K562 (cell line): ENCODE results near the gene ZMYM1. TPM values are rescaled to one million over a fixed set of nuclear protein-coding genes. Genes with fewer than 3 reads are reported as not detected.

ENCODE experiments used
- ATAC-seq: fragments of 200-7000 bp; cut with Tn5 transposase; 3 replicates; pipeline ENCODE4 v1.9.1; 2020; ENCODE audit warnings: moderate library complexity
- BruUV-seq: library from RNA; stranded (reverse); fragments of 400-500 nt; replicated peaks from 2 replicates; lab custom pipeline; 2021; lab: Mats Ljungman, UMichigan
- CTCF ChIA-PET: fragments of 300-600 bp; formaldehyde crosslinking; extraction: SDS; loops from one replicate; lab custom pipeline; 2021; ENCODE audit warnings: low intra/inter-chr PET ratio; lab: Yijun Ruan, JAX
- POLR2A ChIA-PET: fragments of 300-600, 350-650 bp; sonication (Branson Sonifier 250); formaldehyde crosslinking; extraction: SDS; loops from one replicate; lab custom pipeline; 2021; ENCODE audit warnings: antibody characterized with exemption, inconsistent platforms; lab: Yijun Ruan, JAX
- DNase-seq, 4 experiments: peaks; one replicate each; pipeline versions ENCODE4 v3.0.0 to v3.0.0-alpha.2; 2011 to 2018; ENCODE audit warnings: low spot score in 3 of 4, mixed read lengths in 3 of 4; ENCODE audit errors: extremely low read depth in 1 of 4
- FAIRE-seq: peaks from 2 replicates; lab custom pipeline; 2011; peaks lifted over from hg19 to GRCh38; lab: Jason Lieb, UNC
- H2AFZ ChIP-seq: 2 replicates; pipeline ENCODE4 v1.6.0; 2011; ENCODE audit warnings: low read depth, low read length, control low read depth, inconsistent platforms
- H3K27ac ChIP-seq: fragments of 200-600 bp; 3 replicates; pipeline ENCODE4 v1.8.0; 2011; ENCODE audit warnings: low read depth, mild to moderate bottlenecking, control low read depth, inconsistent platforms, low read length, moderate library complexity, mixed read lengths; ENCODE audit errors: extremely low read depth
- H3K27me3 ChIP-seq, 2 experiments: fragments of 300-600 bp in 1 of 2; 2 replicates in 1 of 2; 3 replicates in 1 of 2; pipeline versions ENCODE4 v1.6.0 to v1.8.0; 2011; ENCODE audit warnings: inconsistent platforms in 2 of 2, low read length in 2 of 2, mild to moderate bottlenecking in 1 of 2, mixed read lengths in 1 of 2, moderate library complexity in 1 of 2; ENCODE audit not compliant: control insufficient read depth in 2 of 2, insufficient read depth in 2 of 2
- H3K36me3 ChIP-seq: fragments of 300-600 bp; 3 replicates; pipeline ENCODE4 v1.8.0; 2011; ENCODE audit warnings: mild to moderate bottlenecking, low read length, inconsistent platforms; ENCODE audit not compliant: control insufficient read depth, insufficient read depth
- H3K4me1 ChIP-seq, 2 experiments: fragments of 200-600 bp in 1 of 2; replicated peaks in 1 of 2; 2 replicates in 1 of 2; 3 replicates in 1 of 2; pipeline versions ENCODE4 v1.5.1 to v1.8.0; 2011; ENCODE audit warnings: inconsistent platforms in 2 of 2, low read length in 2 of 2, mild to moderate bottlenecking in 1 of 2, mixed read lengths in 1 of 2, moderate library complexity in 1 of 2; ENCODE audit not compliant: control insufficient read depth in 2 of 2, insufficient read depth in 2 of 2
- H3K4me2 ChIP-seq: 2 replicates; pipeline ENCODE4 v1.6.1; 2011; ENCODE audit warnings: low read length, control low read depth, inconsistent platforms, mixed read lengths; ENCODE audit not compliant: insufficient read depth
- H3K4me3 ChIP-seq: fragments of 200-600 bp; sonication (generic), shearing (Covaris generic); 2 replicates; pipeline ENCODE4 v1.5.1; 2016; ENCODE audit warnings: control low read depth, inconsistent platforms
- H3K79me2 ChIP-seq: fragments of 200-600 bp; 3 replicates; pipeline ENCODE4 v1.8.0; 2011; ENCODE audit warnings: low read length, inconsistent platforms; ENCODE audit not compliant: control insufficient read depth, insufficient read depth
- H3K9ac ChIP-seq, 2 experiments: 2 replicates each; pipeline versions ENCODE4 v1.6.0 to v1.6.1; 2011; ENCODE audit warnings: low read depth in 2 of 2, low read length in 2 of 2, control low read depth in 1 of 2, inconsistent platforms in 1 of 2, mild to moderate bottlenecking in 1 of 2, mixed read lengths in 1 of 2; ENCODE audit not compliant: insufficient read depth in 1 of 2
- H3K9me1 ChIP-seq: one replicate; pipeline ENCODE4 v1.6.0; 2011; ENCODE audit warnings: inconsistent platforms, mild to moderate bottlenecking, low read length, moderate library complexity; ENCODE audit not compliant: control insufficient read depth, insufficient read depth
- H3K9me3 ChIP-seq: replicated peaks from 2 replicates; pipeline ENCODE4 v1.5.1; 2011; ENCODE audit warnings: low read depth, low read length, inconsistent platforms; ENCODE audit not compliant: control insufficient read depth, insufficient read depth
- H4K20me1 ChIP-seq: replicated peaks from 2 replicates; pipeline ENCODE4 v1.6.1; 2011; ENCODE audit warnings: low read length, inconsistent platforms, mixed read lengths; ENCODE audit not compliant: control insufficient read depth, insufficient read depth
- NFE2 ChIP-seq: IDR thresholded peaks from 2 replicates; pipeline ENCODE4 v1.6.1; 2014; ENCODE audit warnings: antibody characterized with exemption, low read depth
- NFIC ChIP-seq: fragments of 450-650 bp; IDR thresholded peaks from 2 replicates; pipeline ENCODE4 v1.6.1; 2017; ENCODE audit warnings: mild to moderate bottlenecking, inconsistent platforms
- ZNF384 ChIP-seq: IDR thresholded peaks from 2 replicates; pipeline ENCODE4 v1.6.1; 2012; ENCODE audit warnings: low read depth, low read length, improper control_type of control experiment
- WGBS: fragments of 100-300 bp; shearing (Covaris generic); methylation state at CpG from one replicate; pipeline ENCODE4 v1.1.6; 2016; ENCODE audit warnings: low coverage, mixed read lengths; ENCODE audit not compliant: insufficient coverage; ENCODE audit errors: missing lambda C conversion rate; 5-methylcytosine and 5-hydroxymethylcytosine counted together
- in situ Hi-C: fragments of 300-500 bp; cut with MboI; formaldehyde crosslinking; loops from 4 replicates; pipeline ENCODE4 v1.15.0; 2018; ENCODE audit warnings: inconsistent platforms, mixed read lengths
- intact Hi-C: fragments of 100-400 bp; cut with micrococcal nuclease; formaldehyde crosslinking; loops from 2 replicates; pipeline ENCODE4 v1.14.2; 2022
- polyA plus RNA-seq, 8 experiments: library from polyadenylated mRNA; depleted of rRNA in 4 of 8; stranded (reverse) in 5 of 8; unstranded in 3 of 8; fragments of >200 nt; fragmentation: Nextera tagmentation in 2 of 8; fragmentation: Illumina TruSeq in 1 of 8; extraction: Ambion mirVana in 2 of 8; extraction: Trizol in 1 of 8; gene quantifications; 2 replicates each; pipeline versions ENCODE4 v1.2.1 to v1.2.3, GENCODE V29; 2011 to 2014; ENCODE audit warnings: inconsistent platforms in 1 of 8, missing spikeins in 1 of 8
- total RNA-seq, 7 experiments: library from RNA; depleted of rRNA in 6 of 7; stranded (reverse); fragments of >200 nt in 6 of 7; fragmentation: Illumina TruSeq in 2 of 7; extraction: Trizol in 2 of 7; gene quantifications; 2 replicates each; pipeline versions ENCODE4 v1.2.1 to v1.2.3, GENCODE V29; 2011 to 2021; ENCODE audit warnings: low replicate concordance in 1 of 7
- TF ChIP-seq, protein P1 (sequence below): fragments of 450-650 bp; IDR thresholded peaks from 2 replicates; pipeline ENCODE4 v1.6.1; 2018; ENCODE audit not compliant: partially characterized antibody
- TF ChIP-seq, protein P2 (sequence below): sonication (generic); IDR thresholded peaks from 2 replicates; pipeline ENCODE4 v1.6.1; 2016

Gene ZMYM1
- total and polyA plus RNA-seq, 9 of the 15 experiments (the other 6 are each of a cell fraction or from before 2014, with no cell fraction given), result 7.5 to 25.4 (median 15.8) TPM

DNA sequence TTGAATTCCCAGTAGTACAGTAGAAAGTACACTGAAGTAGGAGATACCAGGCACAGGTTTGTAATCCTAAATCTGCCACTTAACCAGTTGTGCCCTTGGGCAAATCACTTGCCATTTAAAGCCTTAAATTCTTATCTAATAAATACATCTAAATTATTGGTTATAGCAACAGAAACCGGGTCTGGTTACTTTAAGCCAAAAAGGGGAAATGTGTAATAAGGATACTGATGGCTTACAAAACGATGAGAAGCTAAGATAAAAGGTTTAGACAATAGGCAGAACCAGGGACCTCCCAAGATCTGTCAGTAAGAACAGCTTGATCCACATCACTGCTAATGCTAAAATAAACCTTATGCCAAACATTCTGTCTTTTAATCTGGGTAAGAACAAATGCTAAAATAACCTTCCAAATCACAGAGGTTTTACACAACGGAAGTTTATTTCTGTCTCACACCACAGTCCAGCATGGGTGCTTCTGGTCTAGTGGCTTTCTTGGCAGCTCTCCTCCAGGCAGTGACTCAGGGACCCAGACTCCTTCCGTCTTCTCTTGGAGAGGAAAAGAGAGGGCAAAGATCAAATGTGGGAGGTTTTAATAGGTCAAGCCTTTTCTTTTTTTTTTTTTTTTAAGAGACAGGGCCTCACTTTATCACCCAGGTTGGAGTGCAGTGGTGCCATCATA, 16.5 kb upstream of the ZMYM1 start:
- Histone ChIP-seq H3K9me1 (no peaks in the 10 kb centered on the region), H3K9me3 (peaks cover 9% of the 10 kb centered on the region; the same call in 1 of the 2 replicates), H3K4me3 (no peak overlapping the region), H3K27ac (no peak overlapping the region), H3K4me2 (no peak overlapping the region), H3K36me3 (no peaks in the 10 kb centered on the region), H4K20me1 (no peaks in the 10 kb centered on the region), H2AFZ (no peak overlapping the region), H3K79me2 (no peaks in the 10 kb centered on the region), H3K27me3 (peaks cover 3 to 7% of the 10 kb centered on the region in 2 experiments; a peak in 2 of 5 replicates), H3K9ac (no peak overlapping the region), H3K4me1 (no peaks in the 10 kb centered on the region)
- ATAC-seq, result peak; percentile 87
- 5% methylated on average over 4 of the region's 4 CpGs for WGBS
- BruUV-seq, result no TSS peak
- ChIA-PET CTCF (no interaction called here), POLR2A (interaction anchor here (0.7 kb wide), 1 partner anchor 919 kb away, joined by 3 read pairs; no protein-coding TSS in a partner anchor)
- intact Hi-C loops, result no loop called here
- DNase-seq, result peak in 3 of 4 experiments; percentile 35 to 59 (median 35)
- TF ChIP-seq, protein P1, sequence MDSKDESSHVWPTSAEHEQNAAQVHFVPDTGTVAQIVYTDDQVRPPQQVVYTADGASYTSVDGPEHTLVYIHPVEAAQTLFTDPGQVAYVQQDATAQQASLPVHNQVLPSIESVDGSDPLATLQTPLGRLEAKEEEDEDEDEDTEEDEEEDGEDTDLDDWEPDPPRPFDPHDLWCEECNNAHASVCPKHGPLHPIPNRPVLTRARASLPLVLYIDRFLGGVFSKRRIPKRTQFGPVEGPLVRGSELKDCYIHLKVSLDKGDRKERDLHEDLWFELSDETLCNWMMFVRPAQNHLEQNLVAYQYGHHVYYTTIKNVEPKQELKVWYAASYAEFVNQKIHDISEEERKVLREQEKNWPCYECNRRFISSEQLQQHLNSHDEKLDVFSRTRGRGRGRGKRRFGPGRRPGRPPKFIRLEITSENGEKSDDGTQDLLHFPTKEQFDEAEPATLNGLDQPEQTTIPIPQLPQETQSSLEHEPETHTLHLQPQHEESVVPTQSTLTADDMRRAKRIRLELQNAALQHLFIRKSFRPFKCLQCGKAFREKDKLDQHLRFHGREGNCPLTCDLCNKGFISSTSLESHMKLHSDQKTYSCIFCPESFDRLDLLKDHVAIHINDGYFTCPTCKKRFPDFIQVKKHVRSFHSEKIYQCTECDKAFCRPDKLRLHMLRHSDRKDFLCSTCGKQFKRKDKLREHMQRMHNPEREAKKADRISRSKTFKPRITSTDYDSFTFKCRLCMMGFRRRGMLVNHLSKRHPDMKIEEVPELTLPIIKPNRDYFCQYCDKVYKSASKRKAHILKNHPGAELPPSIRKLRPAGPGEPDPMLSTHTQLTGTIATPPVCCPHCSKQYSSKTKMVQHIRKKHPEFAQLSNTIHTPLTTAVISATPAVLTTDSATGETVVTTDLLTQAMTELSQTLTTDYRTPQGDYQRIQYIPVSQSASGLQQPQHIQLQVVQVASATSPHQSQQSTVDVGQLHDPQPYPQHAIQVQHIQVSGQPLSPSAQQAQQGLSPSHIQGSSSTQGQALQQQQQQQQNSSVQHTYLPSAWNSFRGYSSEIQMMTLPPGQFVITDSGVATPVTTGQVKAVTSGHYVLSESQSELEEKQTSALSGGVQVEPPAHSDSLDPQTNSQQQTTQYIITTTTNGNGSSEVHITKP, result peak; percentile 35
- peak; percentile 60 for TF ChIP-seq NFIC
- TF ChIP-seq NFE2, result peak; percentile 51; the same call in 1 of the 2 replicates
- TF ChIP-seq ZNF384, result peak; percentile 61
- TF ChIP-seq, protein P2, sequence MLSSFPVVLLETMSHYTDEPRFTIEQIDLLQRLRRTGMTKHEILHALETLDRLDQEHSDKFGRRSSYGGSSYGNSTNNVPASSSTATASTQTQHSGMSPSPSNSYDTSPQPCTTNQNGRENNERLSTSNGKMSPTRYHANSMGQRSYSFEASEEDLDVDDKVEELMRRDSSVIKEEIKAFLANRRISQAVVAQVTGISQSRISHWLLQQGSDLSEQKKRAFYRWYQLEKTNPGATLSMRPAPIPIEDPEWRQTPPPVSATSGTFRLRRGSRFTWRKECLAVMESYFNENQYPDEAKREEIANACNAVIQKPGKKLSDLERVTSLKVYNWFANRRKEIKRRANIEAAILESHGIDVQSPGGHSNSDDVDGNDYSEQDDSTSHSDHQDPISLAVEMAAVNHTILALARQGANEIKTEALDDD, result no peak
- in situ Hi-C loops, result no loop called here
- no peak for FAIRE-seq
